Bronchial epithelial cell (primary cell): ENCODE data around the gene THBS3. TPM values are rescaled to one million over a fixed set of nuclear protein-coding genes. Genes with fewer than 3 reads are reported as not detected.

Experiments
- DNase-seq: peaks from one replicate; pipeline ENCODE4 v3.0.0-alpha.2; 2010; ENCODE audit warnings: low read depth
- FAIRE-seq: peaks from 2 replicates; lab custom pipeline; 2011; peaks lifted over from hg19 to GRCh38; lab: Jason Lieb, UNC
- H3K27me3 ChIP-seq: 2 replicates; pipeline ENCODE4 v1.5.1; 2011; ENCODE audit warnings: low read length; ENCODE audit not compliant: control insufficient read depth, insufficient read depth
- H3K36me3 ChIP-seq: 2 replicates; pipeline ENCODE4 v1.5.1; 2011; ENCODE audit warnings: low read length; ENCODE audit not compliant: control insufficient read depth, insufficient read depth
- H3K4me3 ChIP-seq: 2 replicates; pipeline ENCODE4 v1.5.1; 2011; ENCODE audit warnings: mild to moderate bottlenecking, low read depth, low read length, control low read depth
- total RNA-seq: library from RNA; depleted of rRNA; stranded (reverse); fragments of >200 nt; gene quantifications from 2 replicates; pipeline ENCODE4 v1.2.1, GENCODE V29; 2014
- TF ChIP-seq, protein P1 (sequence below): IDR thresholded peaks from 2 replicates; pipeline ENCODE4 v1.5.1; 2011; ENCODE audit warnings: mild to moderate bottlenecking, moderate library complexity, low read length, control low read depth, inconsistent platforms; ENCODE audit not compliant: insufficient read depth, severe bottlenecking

THBS3 gene
- total RNA-seq, 1 donor from 2014 or later = 16.3 TPM

DNA sequence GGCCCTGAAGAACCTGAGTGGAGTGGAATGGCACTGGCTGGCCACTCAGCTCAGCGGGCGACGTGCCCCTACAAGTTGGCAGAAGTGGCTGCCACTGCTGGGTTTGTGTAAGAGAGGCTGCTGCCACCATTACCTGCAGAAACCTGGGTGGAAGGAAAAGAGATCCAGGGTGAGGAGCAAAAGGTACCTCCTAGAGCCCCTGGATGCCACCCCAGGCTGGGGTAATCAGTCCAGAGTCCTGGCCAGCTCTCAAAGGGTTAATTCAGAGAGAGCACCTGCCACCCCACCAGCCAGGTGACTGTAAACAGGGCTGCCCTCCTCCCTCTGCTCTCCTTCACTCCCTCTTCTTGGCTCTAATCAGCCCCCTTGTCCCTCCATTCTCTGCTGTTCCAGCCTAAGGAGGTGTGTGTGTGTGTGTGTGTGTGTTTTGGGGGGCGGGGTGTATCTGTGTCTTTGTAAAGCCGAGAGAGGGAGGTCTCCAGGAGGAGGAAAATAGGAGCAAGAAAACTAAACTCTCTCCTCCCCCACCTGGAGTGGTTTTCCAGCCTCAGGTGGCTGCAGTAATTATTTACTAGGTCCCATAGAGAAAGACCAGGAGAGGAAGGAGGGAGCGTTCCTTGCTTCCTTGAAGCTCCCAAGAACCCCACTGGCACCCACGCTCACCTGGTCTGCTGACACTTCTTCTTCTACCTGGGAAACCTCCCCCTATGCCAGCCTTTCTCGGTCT is 21.5 kb downstream of the THBS3 start:
- DNase-seq = peak; percentile 20
- H3K27me3 ChIP-seq = no peaks in the 10 kb centered on the region
- no peak for FAIRE-seq
- no peak overlapping the region for H3K4me3 ChIP-seq
- TF ChIP-seq, protein P1, sequence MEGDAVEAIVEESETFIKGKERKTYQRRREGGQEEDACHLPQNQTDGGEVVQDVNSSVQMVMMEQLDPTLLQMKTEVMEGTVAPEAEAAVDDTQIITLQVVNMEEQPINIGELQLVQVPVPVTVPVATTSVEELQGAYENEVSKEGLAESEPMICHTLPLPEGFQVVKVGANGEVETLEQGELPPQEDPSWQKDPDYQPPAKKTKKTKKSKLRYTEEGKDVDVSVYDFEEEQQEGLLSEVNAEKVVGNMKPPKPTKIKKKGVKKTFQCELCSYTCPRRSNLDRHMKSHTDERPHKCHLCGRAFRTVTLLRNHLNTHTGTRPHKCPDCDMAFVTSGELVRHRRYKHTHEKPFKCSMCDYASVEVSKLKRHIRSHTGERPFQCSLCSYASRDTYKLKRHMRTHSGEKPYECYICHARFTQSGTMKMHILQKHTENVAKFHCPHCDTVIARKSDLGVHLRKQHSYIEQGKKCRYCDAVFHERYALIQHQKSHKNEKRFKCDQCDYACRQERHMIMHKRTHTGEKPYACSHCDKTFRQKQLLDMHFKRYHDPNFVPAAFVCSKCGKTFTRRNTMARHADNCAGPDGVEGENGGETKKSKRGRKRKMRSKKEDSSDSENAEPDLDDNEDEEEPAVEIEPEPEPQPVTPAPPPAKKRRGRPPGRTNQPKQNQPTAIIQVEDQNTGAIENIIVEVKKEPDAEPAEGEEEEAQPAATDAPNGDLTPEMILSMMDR = no peak
- no peaks in the 10 kb centered on the region for H3K36me3 ChIP-seq

DNA sequence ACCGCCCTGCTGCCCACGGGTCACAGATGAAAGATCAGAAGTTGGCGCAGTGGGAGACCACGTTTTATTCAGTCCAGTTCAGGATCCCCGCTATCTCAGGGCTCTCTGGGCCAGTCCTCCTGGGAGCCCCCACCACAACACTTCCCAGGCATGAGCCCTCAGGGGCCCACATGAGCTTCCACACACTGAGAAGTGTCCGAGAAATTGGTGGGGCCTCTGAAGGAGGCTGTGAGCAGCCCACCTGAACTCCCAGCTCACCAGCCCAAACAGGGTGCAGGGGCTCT is 22.0 kb downstream of the THBS3 start:
- TF ChIP-seq, protein P1 = no peak
- FAIRE-seq (no peak), DNase-seq (no peak)
- Histone ChIP-seq H3K4me3 (no peak overlapping the region), H3K27me3 (no peaks in the 10 kb centered on the region), H3K36me3 (no peaks in the 10 kb centered on the region)

DNA sequence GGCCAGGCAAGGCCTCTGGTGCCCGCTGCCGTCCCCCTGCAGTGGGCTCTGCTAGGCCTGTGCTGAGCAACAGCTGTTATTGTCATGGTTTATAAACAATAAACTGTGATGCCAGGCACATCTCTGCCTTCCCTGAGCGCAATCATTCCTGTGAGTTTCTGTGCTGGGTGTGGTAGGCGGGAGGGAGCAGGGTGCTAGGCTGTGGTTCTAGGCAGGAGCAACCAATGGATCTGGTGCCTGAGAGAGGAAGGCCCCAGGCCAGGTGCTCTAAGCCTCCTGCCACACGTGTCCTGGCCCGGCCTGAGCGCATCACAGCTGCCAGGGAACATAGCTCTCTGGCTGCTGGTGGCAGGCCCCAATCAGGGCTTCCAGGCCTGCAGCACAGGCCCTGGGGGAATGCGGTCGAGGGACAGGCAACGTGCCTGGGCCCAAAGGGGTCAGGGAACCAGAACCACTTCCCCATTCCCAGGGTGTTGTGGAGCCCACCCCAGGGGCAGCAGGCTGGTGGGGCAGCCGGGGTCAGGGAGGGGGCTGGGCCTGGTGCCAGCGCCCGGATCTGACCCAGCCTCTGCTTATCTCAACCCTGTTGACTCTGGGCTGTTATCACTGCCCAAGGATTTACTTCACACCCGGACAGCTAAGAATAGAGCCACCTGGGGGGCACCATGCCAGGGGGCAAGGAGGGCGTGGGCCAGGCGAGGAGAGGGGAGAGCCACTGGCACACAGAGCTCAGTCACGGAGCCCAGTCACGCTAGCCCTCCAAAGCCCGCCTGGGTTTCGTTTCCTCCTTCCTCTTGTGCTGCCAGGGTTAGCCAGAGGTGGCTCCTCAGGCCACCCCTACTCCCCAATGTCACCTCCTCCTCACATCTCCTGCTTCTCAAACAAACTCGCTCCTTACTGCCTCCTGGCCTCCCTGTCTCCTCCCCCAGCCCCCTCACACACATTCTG is 22.6 kb downstream of the THBS3 start:
- no peak overlapping the region for H3K4me3 ChIP-seq
- H3K36me3 ChIP-seq = no peaks in the 10 kb centered on the region
- FAIRE-seq (no peak), DNase-seq (no peak)
- no peaks in the 10 kb centered on the region for H3K27me3 ChIP-seq
- TF ChIP-seq, protein P1 = no peak

DNA sequence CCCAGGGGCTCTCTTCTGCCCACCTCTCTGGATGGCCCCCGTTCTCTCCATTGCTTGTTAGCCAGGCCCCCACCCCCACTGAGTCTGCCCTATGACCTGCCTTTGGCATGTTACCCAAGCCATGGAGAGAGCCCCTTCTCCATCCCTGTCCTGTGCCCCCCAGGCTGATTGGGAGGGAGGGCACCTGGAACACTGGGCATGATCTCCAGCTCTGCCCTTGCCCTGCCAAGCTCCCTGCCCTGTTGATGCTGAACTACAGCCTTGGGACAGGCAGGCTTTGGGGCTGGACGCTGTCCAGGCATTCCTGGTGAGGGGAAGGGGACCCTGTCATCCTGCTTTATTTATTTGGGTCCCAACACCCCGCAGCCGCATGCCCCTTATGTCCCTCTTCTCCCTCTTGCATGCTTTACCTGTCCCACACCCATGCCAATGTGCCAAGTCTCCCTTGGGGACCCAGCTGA is 23.3 kb downstream of the THBS3 start:
- FAIRE-seq = no peak
- no peak for DNase-seq
- TF ChIP-seq, protein P1 = no peak
- H3K4me3 ChIP-seq = no peak overlapping the region
- H3K27me3 ChIP-seq = no peaks in the 10 kb centered on the region
- H3K36me3 ChIP-seq = no peaks in the 10 kb centered on the region

DNA sequence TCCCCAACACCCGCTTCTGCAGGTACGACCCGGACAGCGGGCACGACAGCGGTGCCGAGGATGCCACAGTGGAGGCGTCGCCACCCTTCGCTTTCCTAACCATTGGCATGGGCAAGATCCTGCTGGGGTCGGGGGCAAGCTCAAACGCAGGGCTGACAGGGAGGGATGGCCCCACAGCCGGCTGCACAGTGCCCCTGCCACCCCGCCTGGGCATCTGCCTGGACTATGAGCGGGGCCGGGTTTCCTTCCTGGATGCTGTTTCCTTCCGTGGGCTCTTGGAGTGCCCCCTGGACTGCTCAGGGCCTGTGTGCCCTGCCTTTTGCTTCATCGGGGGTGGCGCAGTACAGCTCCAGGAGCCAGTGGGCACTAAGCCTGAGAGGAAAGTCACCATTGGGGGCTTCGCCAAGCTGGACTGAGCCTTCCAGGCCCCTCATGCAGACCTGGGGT is 23.9 kb downstream of the THBS3 start:
- FAIRE-seq (no peak), DNase-seq (no peak)
- Histone ChIP-seq H3K27me3 (no peaks in the 10 kb centered on the region), H3K4me3 (no peak overlapping the region), H3K36me3 (no peaks in the 10 kb centered on the region)
- TF ChIP-seq, protein P1 = no peak
